ENCODE results near the gene SLBP.

SLBP gene

DNA sequence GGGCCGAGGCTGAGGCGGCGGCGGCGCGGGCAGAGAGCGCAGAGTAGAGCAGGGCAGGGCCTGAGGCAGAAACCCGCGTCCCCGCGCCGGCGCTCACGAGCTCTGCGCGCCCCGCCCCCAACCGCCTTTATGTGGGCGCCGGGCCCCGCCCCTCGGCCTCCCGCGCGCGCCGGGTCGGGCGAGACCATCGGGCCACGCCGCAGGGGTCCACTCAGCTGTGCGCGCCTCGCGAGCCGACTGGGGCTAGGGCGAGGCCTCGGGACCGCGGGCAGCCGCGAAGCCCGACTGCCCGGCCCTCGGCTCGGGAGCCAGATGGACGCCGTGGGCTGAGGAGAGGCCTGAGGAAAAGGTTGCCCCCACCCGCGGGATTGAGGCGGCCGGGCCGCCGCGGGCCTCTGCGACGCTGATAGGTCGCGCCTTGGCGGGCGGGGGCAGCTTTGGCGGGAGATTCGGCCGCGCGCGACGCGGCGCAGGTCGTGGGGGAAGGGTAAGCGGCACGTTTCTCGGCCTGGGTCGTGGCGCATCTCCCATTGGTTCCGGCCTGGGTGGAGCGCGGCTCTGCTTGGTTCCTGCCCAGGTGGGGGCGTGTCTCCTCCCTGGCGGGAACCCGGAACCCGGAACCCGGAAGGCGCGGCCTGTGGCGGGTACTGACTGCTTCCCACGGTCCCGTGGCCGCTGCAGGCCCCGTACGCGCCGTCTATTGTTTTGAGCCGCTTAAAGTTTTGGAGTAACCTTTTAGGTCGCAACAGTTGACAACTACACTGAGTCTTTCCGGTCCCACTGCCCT lies at the start of gene SLBP:
SLBP (minus strand) TSS at position 104 of the 787 bp plus-strand sequence. CDS start 131 bp downstream, outside the sequence.
- DNase-seq (ENCODE audit: low read depth) = peak; percentile 93
- H3K4me3 ChIP-seq (replicated peaks; ENCODE audit: low read depth, low read length) = peak within 1 kb of the TSS; percentile 74
- TF ChIP-seq, protein P1, sequence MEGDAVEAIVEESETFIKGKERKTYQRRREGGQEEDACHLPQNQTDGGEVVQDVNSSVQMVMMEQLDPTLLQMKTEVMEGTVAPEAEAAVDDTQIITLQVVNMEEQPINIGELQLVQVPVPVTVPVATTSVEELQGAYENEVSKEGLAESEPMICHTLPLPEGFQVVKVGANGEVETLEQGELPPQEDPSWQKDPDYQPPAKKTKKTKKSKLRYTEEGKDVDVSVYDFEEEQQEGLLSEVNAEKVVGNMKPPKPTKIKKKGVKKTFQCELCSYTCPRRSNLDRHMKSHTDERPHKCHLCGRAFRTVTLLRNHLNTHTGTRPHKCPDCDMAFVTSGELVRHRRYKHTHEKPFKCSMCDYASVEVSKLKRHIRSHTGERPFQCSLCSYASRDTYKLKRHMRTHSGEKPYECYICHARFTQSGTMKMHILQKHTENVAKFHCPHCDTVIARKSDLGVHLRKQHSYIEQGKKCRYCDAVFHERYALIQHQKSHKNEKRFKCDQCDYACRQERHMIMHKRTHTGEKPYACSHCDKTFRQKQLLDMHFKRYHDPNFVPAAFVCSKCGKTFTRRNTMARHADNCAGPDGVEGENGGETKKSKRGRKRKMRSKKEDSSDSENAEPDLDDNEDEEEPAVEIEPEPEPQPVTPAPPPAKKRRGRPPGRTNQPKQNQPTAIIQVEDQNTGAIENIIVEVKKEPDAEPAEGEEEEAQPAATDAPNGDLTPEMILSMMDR (IDR thresholded peaks at IDR 0.05; ENCODE audit: low read length, missing control alignments) = no peak

GRCh38 chr4:1761130-1761689 lies 49.1 kb upstream of the SLBP start:
- DNase-seq (ENCODE audit: low read depth) = no peak
- TF ChIP-seq, protein P1 (IDR thresholded peaks at IDR 0.05; ENCODE audit: low read length, missing control alignments) = no peak
- no peak overlapping the region for H3K4me3 ChIP-seq (replicated peaks; ENCODE audit: low read depth, low read length)

- TF ChIP-seq, protein P1 (IDR thresholded peaks at IDR 0.05; ENCODE audit: low read length, missing control alignments) = no peak
- no peak overlapping the region for H3K4me3 ChIP-seq (replicated peaks; ENCODE audit: low read depth, low read length)
- DNase-seq (ENCODE audit: low read depth) = no peak
These were observed 48.5 kb upstream of the SLBP start for GRCh38 chr4:1760521-1761071.

DNA sequence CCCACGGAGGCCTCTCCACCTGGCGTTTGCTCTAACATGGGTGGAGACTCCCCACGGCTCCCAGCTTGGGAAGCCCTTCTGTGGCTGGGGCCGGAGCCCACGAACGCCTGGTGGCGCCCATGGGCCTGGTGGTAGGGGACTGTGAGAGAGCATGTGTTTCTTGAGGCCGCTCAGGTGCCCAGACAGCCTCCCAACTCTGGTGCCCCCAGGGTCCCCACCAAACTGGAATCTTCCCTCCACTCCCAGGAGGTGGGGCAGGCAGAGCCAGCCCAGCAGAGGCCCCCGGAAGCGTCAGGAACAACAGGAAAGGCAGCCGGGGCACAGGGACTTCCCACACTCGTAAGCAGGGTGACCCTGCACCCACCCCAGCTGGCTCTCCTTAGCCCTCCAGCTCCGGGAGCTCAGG lies 47.7 kb upstream of the SLBP start:
- H3K4me3 ChIP-seq (replicated peaks; ENCODE audit: low read depth, low read length) = no peak overlapping the region
- DNase-seq (ENCODE audit: low read depth) = no peak
- TF ChIP-seq, protein P1 (IDR thresholded peaks at IDR 0.05; ENCODE audit: low read length, missing control alignments) = no peak

DNA sequence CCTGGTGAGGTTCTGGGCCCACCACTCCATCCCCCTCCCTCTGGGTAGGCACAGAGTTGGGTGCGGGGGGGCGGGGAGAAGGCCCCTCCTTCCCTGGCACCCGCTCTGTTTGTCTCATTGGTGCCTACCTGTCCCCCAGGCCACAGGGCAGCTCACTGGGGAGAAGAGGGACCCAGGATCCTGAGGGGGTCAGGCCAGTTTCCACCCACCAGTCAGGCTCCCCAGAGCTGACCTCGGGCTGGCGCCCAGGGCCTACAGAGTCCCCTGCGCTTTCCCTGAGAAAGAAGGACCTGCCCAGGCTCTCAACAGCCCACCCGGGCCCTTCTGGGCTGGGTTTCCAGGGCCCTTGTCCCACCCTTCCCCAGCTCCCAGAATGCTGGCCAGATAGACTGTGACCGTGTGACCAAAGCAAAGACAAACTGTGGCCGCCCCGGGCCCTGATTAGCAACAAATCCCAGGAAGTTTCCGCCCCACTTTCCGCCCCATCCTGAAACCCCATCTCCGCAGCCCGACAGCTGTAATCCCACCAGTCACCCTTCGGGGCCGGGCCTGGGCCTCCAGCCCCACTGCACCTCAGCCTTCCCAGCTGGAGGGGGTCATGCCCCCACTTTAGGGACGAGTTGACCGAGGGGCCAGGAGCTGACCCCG lies 47.2 kb upstream of the SLBP start:
- no peak for DNase-seq (ENCODE audit: low read depth)
- no peak overlapping the region for H3K4me3 ChIP-seq (replicated peaks; ENCODE audit: low read depth, low read length)
- TF ChIP-seq, protein P1 (IDR thresholded peaks at IDR 0.05; ENCODE audit: low read length, missing control alignments) = no peak

DNA sequence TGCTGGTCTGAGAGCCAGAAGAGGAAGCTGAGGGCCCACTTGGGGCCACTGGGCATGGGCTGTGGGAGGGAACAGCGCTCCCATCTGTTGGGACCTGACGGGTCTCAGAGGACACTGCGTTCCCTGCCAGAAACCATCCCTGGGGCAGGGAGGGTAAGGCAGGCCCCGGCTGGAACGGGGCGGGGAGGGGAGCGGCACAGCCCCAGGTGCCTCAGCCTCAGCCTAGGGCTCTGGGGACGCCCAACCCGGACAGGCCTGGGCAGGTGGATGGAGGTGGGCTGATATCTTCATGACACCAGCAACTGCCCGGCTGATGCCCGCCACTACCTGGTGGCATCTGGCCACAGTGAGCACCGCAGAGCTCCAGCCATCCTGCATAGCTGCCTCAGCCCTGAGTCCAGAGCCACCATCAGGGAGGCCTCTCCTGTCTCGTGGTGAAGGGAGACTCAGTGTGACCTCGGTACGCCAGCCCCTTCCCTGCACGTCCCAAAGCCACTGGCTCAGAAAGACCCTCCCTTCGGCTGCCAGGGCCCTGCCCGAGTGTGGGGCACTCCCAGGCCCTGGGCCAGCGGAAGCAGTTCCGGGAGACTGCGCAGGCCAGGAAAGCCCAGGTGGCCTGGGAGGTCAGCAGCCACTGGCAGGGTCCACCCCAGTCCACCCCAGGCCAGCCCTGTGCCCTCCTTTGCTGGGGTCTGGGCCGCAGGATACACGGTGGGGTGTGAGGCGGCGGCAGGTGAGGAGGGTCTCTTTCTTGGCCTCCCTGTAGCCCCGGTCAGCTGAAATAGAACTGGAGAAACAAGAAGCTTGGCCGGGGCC lies 46.4 kb upstream of the SLBP start:
- TF ChIP-seq, protein P1 (IDR thresholded peaks at IDR 0.05; ENCODE audit: low read length, missing control alignments) = no peak
- DNase-seq (ENCODE audit: low read depth) = no peak
- no peak overlapping the region for H3K4me3 ChIP-seq (replicated peaks; ENCODE audit: low read depth, low read length)

All from fibroblast of pulmonary artery (primary cell).